GM21423 (cell line): Measurements from ENCODE around the gene PCDHGA4.
"Not testable (repeated sequence)": the region's sequence is repeated elsewhere in the genome, so short reads cannot be mapped to it uniquely, and the experiment has no call there.

ENCODE experiments used
- ATAC-seq: cut with Tn5 transposase; IDR thresholded peaks from one replicate; pipeline ENCODE4 v1.9.1; 2021; ENCODE audit warnings: mild to moderate bottlenecking, moderate library complexity; ENCODE audit not compliant: unreplicated experiment

Gene PCDHGA4

GRCh38 chr5:141354900-141355469, at the start of gene PCDHGA4:
Gene PCDHGA4, plus strand, starts transcription at chr5:141355021. Its CDS starts 87 bp downstream, at chr5:141355108.
- ATAC-seq = no peak

GRCh38 chr5:141306630-141307029, 48.2 kb upstream of the PCDHGA4 start:
- no peak for ATAC-seq

DNA sequence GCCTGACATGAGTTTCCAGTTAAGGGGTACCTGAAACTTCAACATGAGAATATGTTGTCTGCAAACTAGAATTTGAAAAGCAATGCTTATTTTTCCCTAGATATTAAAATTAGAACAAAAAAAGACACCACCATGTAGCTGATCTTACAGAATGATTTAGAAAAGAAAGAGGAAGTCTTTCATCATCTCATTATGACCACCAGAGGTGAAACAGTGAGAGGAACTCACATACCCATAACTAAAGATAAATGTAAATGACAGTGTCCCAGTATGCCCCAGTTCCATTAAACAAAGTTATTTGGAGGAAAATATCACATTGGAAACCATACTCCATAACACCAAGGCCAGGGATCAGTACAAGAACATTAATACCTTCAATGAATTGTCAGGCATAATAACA, 41.1 kb upstream of the PCDHGA4 start:
- no peak for ATAC-seq

DNA sequence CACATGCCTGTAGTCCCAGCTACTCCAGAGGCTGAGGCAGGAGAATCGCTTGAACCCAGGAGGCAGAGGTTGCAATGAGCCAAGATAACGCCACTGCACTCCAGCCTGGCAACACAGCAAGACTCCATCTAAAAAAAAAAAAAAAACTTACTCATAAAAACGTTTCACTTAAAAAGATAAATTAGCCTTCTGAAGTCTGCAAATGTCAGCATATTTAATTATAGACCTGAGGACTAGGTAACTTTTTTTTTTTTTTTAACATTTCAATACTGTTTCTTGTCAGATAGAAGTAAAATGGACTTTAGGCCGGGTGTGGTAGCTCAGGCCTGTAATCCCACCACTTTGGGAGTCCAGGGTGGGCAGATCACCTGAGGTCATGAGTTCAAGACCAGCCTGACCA, 37.9 kb upstream of the PCDHGA4 start:
- ATAC-seq = not testable (repeated sequence)

GRCh38 chr5:141319202-141319601, 35.6 kb upstream of the PCDHGA4 start:
- ATAC-seq = no peak

GRCh38 chr5:141319699-141320098, 35.1 kb upstream of the PCDHGA4 start:
- no peak for ATAC-seq

DNA sequence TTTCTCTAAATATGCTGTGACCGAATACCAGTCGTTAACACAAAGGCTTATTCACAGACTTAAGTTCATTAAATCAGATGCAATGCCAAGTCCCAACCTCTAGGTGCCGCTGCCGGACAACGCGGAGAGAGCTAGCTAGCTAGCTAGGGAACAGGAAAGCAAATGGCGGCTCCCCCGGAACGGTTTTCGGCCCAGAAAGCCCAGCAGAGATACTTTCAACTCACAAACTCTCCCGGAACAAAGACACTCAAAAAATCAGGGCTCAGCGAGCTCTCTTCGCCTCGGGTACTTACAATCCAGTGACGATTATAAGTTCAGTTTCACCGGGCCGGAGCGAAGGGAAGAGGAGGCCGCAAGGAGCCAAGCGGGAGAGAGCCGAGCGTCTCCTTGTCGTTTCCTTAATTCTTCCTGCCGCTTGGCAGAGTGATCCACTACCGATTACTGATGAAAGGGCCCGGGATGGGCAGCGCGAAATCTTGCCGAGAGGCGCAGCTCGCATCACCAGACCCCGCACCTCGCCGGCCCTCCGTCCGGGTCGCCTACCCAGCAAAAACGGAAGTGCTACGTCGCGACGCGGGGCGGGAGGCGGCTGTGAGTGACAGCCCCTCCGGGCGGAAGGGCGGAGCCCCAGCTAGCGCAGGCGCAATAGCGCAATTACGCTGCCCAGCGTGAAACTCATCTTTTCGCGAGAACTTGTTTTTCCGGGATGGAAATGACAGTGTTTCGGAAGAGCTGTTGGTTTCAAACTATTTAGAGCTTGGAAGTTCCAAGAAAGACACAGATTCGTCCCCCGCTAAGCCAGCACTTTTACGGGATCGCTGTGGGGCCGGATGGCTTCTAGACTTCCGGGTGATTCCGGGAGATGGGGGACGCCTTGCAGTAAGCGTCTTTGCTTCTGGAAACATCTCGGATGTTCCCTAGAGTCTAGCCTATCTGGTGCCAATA, 34.3 kb upstream of the PCDHGA4 start, which contains the start of gene TAF7:
TAF7 (minus strand) TSS at position 560 of the 945 bp plus-strand sequence. CDS start 740 bp downstream, outside the sequence.
- ATAC-seq = peak; percentile 95

DNA sequence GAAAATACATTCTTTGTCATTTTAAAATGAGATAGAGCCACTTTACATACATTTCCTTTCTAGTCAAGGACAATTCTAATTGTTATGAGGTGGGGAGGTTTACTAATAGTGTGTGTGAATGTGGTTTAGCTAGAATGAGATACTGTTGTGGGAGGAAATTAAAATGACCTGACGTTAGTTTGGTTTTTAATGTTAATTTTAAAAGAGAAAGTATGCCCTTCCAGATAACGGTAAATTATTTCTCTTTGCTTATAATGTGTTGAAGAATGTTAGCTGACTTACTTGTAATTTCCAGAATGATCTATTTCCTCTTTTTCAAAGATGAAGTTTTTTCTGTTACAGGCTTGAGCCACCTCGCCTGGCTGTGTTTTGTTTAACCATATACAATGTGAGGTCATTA, 32.6 kb upstream of the PCDHGA4 start:
- ATAC-seq = no peak

GRCh38 chr5:141326088-141326854, 28.6 kb upstream of the PCDHGA4 start:
- peak; percentile 80 for ATAC-seq

- no peak for ATAC-seq
Observed at GRCh38 chr5:141328231-141328630, 26.6 kb upstream of the PCDHGA4 start.

- no peak for ATAC-seq
Observed at GRCh38 chr5:141330299-141331080, 24.3 kb upstream of the PCDHGA4 start, which contains the start of gene PCDHGA1. Gene PCDHGA1, plus strand, starts transcription at chr5:141330514.

- not testable (repeated sequence) for ATAC-seq
Observed at GRCh38 chr5:141332571-141332970, 22.2 kb upstream of the PCDHGA4 start.

DNA sequence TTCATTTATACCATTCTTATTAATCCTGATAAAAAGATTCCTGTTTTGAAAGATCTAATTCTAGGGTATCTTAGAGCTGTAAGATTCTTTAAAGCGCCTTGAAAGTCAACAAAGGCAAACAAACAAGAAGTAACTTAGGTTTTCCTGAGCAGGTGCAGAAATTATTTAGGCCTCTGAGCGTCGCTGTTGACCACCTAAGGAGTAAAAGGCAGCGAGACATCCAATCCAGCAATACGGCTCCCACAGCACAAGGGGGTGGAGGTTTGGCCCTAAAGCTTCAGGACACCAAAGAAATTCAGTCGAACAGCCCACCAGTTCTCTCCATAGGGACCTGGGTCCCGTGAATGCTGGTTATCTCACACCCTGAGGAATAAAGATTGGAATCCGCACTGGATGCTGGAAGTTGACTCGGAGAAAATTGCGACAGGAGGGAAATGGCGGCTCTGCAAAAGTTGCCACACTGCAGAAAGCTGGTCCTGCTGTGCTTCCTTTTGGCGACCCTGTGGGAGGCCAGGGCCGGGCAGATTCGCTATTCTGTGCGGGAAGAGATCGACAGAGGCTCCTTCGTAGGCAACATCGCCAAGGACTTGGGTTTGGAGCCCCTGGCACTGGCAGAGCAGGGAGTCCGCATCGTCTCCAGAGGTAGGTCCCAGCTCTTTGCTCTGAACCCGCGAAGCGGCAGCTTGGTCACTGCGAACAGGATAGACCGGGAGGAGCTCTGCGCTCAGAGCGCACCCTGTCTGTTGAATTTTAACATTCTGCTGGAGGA, 16.1 kb upstream of the PCDHGA4 start, which contains the start of gene PCDHGA2:
PCDHGA2 (plus strand) TSS at position 223 of the 769 bp plus-strand sequence.
- no peak for ATAC-seq

GRCh38 chr5:141340781-141341354, 14.0 kb upstream of the PCDHGA4 start:
- not testable (repeated sequence) for ATAC-seq

DNA sequence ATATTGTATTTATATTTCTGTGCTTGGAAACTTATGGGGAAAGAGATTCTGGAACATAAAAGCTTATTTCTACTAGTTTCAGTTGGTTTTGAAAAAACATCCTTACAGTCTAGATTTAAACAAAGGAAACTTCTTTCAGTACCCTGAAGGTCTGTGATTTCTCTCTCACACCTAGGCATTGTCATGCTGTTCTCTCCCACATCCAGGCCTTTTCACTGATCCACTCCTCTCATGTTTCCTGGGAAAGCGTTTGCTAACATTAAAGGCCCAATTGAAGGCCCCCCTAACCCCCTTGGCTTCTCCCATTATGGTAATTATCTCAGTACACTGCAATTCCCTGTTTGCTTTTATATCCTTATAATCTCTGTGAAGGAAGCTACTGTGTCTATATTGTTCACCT, 12.0 kb upstream of the PCDHGA4 start:
- ATAC-seq = no peak

DNA sequence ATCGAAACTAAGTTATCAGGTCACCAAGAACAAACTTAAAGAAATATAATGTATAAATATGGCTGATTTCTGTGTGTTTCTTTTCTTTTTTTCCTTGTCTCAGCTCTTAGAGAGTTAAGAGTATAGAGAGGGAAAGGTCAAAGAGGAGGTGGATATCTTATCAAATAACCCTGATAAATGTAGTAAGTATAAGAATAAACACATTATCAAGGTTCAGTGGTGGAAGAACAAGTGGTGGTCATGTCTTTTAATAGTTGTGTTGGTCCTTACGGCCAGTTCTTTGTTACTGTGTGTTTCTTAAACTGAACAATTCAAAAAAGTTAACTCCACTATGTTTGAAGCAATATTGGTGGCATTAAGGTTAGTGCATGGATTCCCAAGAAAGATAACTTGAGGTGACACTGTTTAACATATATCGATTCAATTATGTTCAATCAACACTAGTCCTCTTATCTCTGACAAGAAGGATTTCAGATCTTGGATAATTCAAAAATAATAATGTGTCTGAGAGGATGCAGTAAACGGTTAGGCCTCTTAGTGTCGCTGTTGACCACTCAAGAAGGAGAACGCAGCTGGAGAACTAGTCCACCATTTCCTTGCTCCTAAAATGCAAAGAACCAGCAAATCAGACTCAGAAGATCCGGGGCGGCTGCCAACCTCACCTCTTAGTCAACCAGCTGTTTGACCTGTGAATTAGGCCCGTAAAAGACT, 11.4 kb upstream of the PCDHGA4 start, which contains the start of gene PCDHGA3:
PCDHGA3 (plus strand) TSS at position 588 of the 711 bp plus-strand sequence. CDS start 205 bp downstream, outside the sequence.
- no peak for ATAC-seq

DNA sequence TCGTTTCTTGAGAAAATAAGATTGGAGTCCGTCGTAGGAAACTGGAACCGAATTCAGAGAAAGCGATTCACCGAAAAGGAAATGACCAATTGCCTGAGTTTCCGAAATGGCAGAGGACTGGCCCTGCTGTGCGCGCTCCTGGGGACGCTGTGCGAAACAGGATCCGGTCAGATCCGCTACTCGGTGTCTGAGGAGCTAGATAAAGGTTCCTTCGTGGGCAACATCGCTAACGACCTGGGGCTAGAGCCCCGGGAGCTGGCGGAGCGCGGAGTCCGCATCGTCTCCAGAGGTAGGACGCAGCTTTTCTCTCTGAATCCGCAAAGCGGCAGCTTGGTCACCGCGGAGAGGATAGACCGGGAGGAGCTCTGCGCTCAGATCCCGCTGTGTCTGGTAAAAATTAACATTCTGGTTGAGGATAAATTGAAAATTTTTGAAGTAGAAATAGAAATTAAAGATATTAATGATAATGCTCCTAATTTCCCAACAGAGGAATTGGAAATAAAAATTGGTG, 10.8 kb upstream of the PCDHGA4 start:
- ATAC-seq = no peak

DNA sequence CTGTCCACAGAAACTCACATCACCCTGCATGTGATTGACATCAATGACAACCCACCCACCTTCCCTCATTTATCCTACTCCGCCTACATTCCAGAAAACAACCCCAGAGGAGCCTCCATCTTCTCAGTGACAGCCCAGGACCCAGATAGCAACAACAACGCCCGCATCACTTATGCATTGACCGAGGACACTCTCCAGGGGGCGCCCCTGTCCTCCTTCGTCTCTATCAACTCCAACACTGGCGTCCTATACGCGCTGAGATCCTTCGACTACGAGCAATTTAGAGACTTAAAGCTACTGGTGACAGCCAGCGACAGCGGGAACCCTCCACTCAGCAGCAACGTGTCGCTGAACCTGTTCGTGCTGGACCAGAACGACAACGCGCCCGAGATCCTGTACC, 9.5 kb upstream of the PCDHGA4 start:
- no peak for ATAC-seq
